ENCODE results near the gene DNAJC12.

DNAJC12 gene

DNA sequence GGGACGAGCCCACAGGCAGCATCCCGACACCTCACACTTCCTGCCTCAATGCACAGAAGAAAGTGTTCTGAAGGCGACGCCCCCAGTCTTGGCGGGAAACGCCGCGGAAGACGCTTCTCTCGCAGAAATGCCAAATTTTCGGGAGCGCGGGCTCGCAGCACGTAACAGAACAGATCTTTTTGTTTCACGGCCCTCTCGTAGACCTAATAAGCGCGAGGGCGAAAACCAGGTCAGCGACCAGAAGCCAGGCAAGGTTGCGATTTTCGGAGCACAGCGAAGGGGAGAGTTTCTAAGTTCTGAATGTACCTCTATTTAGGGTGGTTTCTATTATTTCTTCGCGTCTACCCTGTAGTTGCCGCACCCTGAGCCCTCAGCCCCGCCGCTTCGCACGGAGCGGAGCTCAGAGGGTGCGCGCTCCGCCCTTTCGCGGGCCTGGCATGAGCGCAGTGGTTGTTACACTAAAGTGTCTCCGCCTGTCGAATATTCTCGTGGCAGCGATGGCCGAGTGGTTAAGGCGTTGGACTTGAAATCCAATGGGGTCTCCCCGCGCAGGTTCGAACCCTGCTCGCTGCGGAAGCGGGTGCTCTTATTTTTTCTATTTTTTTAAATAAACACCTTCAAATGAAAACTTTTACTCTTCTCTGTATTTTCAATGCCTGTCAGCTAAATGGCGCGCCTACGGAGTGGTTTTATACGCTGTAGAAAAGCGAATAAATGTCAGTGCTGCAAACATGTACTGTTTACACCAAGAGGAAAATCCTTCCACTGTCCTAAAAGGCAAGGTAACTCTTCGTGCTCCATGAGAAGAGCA, 73.8 kb downstream of the DNAJC12 start:
- TF ChIP-seq SIN3A (IDR thresholded peaks at IDR 0.05; ENCODE audit: borderline replicate concordance, insufficient read depth, low read length): 0 out of 2 replicates have a peak, but pooled peaks have one; percentile 48
- no peak for TF ChIP-seq TAF1 (IDR thresholded peaks at IDR 0.05; ENCODE audit: borderline replicate concordance, insufficient read depth, low read length)

DNA sequence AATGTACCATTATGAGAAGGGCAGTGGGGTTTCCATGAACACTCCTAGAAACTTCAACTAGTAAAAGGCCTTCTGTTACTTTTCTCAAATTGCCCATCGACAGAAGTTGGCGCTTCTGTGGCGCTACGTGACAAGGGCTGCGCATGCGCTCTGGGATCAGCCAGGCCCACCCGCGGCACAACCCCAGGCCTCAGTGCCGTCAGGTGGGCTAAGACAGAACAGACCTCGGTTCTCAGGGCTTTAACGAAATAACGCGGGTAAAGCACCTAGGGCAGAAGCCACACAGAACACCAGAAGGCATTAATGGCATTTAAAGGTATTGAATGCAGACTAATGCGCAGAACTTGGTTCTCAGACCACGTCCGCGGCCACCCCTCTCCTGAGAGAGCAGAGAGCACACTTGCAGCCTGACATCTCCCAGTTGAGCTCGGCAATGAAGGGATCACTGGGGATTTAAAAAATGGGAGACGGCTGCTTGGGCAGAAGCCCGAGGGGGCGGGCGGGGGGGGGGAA, 74.4 kb downstream of the DNAJC12 start:
- TF ChIP-seq REST (IDR thresholded peaks at IDR 0.05; ENCODE audit: insufficient read depth in 1 of 2, low read depth in 2 of 2, low read length in 2 of 2) (no peak), SIN3A (IDR thresholded peaks at IDR 0.05; ENCODE audit: borderline replicate concordance, insufficient read depth, low read length) (no peak), TAF1 (IDR thresholded peaks at IDR 0.05; ENCODE audit: borderline replicate concordance, insufficient read depth, low read length) (no peak; the same call in 1 of the 2 replicates), FOXP2 (optimal IDR thresholded peaks at IDR 0.05; ENCODE audit: borderline replicate concordance, extremely low read depth, extremely low read length, insufficient read depth) (no peak), POLR2AphosphoS5 (IDR thresholded peaks at IDR 0.05; ENCODE audit: low read depth, low read length) (no peak)

DNA sequence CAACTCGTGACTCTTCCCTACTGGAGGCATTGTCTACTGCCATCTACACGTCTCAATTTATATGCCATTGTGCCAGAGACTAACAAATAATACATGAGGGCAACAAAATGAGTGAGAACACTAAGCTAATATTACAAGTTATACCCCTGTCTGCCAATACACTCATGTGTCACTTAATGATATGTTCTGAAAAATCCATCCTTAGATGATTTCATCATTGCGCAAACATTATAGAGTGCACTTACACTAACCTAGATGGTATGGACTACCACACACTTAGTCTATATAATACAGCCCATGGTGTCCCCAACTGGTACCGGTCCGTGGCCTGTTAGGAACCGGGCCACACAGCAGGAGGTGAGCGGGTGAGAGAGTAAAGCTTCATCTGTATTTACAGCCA, 77.7 kb downstream of the DNAJC12 start:
- TF ChIP-seq TAF1 (IDR thresholded peaks at IDR 0.05; ENCODE audit: borderline replicate concordance, insufficient read depth, low read length): no peak
- TF ChIP-seq SIN3A (IDR thresholded peaks at IDR 0.05; ENCODE audit: borderline replicate concordance, insufficient read depth, low read length): no peak
- TF ChIP-seq REST (IDR thresholded peaks at IDR 0.05; ENCODE audit: insufficient read depth in 1 of 2, low read depth in 2 of 2, low read length in 2 of 2): no peak
